NCI-H774 (cell line): Measurements from ENCODE around the gene TRAF4.
A peak's percentile ranks its signal among the peaks of the same experiment; 100 is the strongest.
"Not testable (repeated sequence)": the region's sequence is repeated elsewhere in the genome, so short reads cannot be mapped to it uniquely, and the experiment has no call there.

Experiments used
- DNase-seq: peaks from one replicate; lab custom pipeline; 2025; lab: John Stamatoyannopoulos, UW

The TRAF4 gene

DNA sequence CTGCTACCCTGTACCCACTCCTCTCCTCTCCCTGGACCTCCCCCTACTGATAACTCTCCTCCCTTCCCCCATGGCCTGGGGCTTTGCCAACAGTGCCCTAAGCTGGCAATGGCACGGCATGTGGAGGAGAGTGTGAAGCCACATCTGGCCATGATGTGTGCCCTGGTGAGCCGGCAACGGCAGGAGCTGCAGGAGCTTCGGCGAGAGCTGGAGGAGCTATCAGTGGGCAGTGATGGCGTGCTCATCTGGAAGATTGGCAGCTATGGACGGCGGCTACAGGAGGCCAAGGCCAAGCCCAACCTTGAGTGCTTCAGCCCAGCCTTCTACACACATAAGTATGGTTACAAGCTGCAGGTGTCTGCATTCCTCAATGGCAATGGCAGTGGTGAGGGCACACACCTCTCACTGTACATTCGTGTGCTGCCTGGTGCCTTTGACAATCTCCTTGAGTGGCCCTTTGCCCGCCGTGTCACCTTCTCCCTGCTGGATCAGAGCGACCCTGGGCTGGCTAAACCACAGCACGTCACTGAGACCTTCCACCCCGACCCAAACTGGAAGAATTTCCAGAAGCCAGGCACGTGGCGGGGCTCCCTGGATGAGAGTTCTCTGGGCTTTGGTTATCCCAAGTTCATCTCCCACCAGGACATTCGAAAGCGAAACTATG, 5.2 kb downstream of the TRAF4 start:
- no peak for DNase-seq

DNA sequence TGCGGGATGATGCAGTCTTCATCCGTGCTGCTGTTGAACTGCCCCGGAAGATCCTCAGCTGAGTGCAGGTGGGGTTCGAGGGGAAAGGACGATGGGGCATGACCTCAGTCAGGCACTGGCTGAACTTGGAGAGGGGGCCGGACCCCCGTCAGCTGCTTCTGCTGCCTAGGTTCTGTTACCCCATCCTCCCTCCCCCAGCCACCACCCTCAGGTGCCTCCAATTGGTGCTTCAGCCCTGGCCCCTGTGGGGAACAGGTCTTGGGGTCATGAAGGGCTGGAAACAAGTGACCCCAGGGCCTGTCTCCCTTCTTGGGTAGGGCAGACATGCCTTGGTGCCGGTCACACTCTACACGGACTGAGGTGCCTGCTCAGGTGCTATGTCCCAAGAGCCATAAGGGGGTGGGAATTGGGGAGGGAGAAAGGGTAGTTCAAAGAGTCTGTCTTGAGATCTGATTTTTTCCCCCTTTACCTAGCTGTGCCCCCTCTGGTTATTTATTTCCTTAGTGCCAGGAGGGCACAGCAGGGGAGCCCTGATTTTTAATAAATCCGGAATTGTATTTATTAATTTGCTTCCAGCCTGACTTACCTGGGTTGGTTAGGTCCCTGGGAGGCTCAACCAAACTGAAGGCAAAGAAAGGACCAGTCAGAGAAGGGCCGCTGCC, 5.8 kb downstream of the TRAF4 start:
- DNase-seq: no peak

DNA sequence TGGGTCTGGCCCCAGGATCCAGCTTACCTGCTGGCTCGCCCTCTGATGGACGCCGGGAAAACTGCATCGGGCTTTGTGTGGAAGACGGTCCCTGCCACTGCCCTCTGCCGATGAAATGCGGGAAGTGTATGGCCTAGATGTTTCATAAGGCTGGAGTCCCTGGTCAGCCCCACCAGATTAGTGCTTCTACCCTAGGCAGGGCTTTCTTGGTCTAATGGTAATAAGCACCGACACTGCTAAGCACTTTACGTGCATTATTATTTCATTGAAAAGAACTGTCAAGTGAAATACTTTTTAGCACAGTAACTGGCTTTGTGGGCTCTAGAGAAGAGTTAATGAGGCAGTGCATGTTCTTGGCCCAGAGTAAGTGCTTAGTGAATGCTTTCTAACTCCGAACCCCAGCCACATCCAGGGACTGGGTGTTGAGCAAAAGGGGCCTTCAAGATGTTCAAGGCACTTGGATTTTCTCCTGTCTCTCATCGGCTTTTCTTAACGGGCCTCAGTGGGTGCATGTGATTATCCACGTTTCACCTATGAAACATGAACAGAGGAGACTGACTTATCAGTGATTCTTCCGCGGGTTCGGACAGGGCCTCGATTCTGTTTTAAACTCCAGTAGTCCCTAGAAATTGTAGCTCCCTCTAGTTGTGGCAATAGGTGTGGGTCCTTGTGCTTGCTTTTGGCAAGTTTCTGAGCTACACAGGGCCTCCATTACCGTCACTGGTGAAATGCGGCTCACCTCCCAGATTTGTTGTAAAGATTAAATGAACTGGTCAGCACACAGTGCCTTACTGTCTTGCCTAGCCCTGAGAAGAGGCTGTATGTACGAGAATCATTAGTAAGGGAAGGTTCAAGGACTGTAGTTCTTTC, 6.6 kb downstream of the TRAF4 start:
- peak; percentile 87 for DNase-seq

DNA sequence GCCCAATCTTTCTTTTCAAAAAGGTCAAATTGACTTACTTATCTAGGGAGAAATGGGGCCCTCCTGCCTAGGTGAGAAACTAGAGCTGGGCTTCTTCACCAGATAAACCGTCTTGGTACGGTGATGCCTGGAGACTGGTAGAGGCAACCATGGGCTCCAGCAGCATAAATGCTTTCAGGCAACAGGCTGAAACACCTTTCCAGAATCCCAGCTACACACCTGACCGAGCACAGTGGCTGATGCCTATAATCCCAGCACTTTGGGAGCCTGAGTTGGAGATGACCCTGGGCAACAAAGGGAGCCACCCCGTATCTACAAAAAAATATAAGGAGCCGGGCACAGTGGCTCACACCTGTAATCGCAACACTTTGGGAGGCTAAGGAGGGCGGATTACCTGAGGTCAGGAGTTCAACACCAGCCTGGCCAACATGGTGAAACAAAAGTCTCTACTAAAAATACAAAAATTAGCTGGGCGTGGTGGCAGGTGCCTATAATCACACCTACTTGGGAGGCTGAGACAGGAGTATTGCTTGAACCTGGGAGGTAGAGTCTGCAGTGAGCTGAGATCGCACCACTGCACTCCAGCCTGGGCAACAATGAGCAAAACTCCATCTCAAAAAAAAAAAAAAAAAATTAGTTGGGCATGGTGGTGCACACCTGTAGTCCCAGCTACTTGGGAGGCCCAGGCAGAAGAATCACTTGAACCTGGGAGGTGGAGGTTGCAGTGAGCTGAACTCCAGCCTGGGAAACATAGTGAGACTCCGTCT, 8.0 kb downstream of the TRAF4 start:
- no peak for DNase-seq

DNA sequence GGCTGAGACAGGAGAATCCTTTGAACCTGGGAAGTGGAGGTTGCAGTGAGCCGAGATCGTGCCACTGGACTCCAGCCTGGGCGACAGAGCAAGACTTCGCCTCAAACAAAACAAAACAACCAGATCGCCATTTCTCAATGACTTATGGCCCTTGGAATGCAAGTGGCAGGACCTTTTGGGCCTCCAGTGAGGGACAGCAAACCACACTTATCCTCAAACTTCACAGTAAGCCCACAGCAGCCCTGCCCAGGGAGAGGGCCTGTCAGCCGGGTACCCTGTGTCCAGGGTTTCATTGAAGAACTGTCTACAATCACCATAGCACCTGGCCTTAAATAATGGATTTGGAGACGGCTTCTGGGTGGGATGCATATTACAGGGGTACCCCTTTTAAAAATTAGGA, 11.7 kb downstream of the TRAF4 start:
- DNase-seq: no peak

DNA sequence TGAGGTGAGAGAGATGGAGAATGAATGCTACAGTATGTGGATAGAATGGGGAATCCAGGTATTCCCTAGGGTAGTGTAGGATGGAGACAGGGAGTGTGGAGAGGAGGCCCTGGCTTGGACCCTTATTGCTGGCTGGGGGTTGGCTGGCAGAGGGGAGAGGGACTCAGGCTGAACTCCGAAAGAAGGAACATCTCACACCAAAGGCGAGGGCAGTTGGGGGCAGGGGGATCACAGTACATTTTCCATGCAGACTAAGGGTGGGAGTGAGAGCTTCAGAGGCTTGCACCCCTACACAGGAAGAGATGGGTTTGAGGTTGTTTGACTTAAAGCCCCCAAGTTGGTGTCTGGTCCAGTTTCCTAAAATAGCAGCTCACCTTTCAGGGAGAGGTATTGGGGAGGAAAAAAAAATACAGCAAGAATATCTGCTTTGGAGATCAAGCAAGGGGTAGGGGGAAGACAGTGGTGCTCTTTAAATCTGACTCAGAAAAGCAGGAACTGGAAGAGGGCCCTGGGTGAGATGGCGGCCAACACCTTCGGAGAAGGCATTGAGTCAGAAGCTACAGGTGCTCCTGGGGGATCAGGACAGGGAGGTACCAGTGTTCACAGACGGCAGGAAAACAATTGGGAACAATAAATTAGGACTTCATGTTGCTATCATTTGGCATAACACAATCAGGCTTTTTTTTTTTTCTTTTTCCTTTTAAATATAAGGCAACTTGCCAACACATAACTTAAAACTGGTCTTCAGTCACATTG, 12.4 kb downstream of the TRAF4 start:
- no peak for DNase-seq

DNA sequence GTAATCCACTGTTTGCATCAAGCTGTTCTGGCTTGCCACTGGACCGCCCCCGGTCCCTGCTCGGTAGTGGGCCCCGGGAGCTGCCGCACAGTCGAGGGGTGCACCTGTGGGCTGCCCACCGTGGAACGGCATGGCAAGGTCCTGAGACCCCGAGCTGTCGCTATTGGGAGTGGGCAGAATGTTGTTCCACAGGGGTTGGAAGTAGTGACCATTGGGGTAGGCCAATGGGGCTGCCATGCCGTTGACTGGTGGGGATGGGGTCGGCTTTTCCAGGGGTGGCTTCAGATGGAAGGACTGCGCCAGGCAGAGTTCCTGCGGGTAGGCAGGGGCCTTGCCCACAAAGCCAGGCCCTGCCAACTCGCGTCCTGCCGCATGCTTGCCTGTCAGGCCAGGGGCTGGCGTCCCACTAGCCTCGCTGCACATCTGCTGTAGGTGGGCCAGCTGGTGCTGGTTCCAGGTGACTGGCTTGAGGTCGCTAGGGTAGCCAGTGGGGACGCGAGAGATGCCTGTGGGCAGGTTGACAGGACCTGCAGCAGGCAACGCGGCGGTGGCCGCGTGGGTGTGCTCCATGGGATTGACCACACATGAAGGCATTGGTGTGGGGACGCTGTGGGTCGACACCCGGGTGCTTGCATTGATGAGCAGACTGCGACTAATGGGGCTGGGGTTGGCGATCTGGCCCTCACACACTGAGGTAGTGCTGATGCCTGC, 14.8 kb downstream of the TRAF4 start:
- DNase-seq: no peak

DNA sequence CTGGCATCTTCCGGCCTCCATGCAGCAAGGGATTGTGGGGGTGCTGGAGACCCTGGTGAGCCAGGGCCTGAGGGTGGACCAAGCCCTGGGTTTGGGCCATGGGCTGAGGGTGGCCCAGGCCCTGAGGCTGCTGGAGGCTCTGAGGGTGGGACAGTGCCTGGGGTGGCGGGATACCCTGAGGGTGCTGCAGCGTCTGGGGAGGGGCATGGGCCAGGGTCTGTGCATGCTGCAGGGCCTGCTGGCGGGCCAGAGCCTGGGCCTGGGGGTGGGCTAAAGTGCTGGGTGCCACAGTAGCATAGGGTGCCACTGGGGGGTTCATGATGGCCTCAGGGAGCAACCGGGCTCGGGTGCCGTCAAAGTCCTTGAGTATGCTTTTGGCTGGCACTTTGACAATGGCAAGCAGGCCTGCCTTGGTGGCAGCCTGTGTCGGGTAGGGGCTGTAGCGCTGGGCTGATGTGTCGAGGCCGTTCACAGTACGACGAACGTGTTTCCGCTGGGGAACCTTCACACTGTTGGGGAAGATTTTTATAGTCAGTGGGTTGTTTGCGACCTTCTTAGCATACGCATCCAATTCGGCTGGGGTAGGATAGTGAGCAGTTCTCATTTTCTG, 15.6 kb downstream of the TRAF4 start:
- no peak for DNase-seq

DNA sequence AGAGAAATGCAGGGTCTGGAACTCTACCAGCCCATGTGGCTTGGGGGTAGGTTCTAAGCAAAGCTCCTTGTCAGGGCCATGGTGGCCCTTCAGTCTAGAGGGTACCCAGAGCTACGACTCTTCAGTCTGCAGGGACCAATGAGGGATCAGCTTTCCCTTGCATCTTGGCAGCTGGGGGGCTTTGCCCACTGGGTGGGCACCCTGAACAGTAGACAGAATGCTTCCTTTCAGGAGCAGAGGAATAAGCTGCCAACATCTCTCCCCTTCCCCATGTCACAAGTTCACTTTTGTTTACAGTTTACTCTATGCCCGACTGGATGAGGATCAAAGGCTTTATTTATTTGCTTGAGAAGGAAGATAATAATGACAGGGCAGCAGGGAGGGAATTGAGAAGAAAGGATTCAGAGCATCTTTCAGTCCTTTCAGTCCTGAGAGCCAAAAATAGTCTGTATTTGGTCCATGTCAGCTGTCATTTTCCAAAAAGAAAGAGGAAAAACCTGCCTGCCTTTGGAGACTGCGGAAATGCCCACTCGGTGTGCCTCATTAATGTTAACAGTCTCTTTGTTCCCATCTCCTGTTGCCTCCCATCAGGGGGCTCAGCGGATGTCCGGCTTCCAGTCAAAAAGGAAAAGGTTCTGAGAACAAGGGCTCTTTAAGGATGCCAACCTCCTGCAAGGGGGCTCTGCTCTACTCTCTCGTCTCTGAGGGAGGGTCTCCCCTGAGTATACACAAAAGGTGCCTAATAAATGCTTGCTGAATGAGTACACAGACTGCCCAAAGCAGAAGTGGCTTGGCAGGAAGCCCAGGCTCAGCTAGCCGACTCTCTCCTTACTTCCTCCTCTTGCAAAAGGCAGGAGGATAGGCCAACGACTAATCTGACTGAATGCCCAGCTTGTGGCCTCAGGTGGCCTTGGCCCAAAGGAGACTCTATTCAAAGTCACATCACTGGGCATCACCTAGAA, 17.1 kb downstream of the TRAF4 start:
- DNase-seq: peak; percentile 61

DNA sequence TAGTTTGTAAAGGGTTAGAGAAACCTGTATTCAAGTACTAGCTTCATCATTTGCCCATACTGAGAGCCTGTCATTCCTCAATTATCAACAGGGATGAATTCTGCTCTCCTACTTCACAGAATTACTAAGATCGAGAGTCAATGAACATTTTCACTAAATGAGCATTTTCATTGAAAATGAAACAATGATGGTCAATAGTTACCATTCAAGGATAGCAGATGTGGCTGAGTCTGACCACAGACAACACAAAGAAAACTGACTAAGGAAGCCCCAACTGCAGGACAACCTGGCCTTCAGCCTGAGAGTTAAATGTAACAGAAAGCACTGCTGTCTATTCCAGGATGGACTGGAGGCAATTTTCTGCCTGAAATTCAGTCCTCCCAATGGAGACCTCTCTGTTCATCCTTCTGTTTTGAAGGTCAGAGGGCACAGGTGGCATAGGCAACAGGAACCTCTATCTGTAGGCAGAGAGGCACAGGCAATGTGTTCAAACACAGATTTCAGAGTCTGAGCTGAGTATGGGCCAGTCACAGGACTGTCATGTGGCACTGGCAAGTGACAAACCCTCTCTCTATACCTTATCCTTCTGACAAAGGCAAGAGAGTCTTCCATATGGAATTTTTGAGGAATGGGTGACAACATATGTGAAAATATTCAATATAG, 19.5 kb downstream of the TRAF4 start:
- no peak for DNase-seq

DNA sequence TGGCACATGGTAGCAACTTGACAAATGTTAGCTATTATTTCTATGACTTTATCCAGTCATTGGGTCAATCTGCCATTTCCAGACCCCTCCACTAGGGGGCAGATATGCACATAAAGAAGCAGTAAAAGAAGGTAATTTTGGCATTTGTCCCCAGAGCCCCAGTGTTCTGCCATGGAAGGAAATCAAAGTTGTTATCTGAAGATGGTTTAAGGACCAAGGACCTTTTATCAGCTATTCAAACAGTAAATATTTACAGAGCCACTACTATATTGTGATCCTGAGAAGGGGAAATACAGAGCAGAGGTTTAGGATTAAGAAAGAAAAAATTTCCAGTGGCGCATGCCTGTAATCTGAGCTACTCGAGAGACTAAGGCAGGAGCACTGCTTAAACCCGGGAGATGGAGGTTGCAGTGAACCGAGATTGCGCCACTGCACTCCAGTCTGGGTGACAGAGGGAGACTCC, 20.0 kb downstream of the TRAF4 start:
- DNase-seq: peak; percentile 69

DNA sequence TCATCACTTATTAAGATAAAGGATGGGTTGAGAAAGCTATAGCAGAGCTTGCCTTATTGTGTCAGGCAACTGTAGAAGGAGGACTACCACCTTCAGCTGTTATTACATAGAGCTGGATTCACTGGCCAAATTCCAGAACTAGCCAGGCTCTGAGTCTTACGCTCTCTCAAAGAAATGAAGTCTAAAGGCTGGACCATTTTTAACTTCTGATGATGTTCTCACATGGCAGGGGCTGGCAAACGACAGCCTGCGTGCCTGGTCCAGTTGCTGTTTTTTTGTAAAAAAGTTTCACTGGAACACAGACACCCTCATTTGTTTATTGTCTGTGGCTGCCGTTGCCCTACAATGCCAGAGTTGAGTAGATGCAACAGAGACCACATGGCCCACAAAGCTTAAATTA, 21.2 kb downstream of the TRAF4 start:
- DNase-seq: no peak

DNA sequence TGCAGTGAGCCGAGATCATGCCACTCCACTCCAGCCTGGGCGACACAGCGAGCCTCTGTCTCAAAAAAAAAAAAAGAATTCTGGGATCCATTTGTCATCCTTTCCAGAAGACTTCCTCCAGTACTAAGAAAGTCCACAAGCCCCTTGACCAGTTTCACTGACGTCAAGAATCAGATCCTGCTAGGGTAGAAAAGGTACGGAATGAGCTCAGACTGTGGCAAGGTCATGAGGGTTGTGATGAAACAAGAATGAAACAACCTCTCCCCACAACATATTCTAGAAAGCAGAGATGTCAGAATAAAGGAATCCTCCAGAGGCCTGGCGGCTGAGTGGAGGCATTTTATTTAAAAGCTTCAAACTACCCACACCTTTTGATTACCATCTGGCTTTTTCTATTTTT, 29.9 kb downstream of the TRAF4 start:
- no peak for DNase-seq

DNA sequence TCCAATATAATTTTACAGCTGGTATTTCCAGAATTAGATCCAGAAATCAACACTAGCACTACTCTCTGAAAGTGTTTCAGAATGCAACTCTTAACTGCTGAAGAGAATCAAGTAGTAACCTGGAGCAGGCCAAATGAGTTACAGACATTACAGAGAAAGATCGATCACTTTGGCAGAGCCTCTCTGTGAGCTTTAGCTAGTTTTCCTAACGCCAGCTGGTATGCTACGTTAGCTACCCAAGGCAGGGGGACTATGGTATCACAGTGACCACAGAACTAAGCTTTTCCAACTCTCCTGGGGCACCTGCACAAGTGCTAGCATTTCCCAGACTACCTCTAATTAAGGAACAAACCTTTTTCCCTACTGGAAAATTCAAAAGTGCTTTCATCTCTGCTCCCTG, 30.4 kb downstream of the TRAF4 start:
- DNase-seq: no peak

DNA sequence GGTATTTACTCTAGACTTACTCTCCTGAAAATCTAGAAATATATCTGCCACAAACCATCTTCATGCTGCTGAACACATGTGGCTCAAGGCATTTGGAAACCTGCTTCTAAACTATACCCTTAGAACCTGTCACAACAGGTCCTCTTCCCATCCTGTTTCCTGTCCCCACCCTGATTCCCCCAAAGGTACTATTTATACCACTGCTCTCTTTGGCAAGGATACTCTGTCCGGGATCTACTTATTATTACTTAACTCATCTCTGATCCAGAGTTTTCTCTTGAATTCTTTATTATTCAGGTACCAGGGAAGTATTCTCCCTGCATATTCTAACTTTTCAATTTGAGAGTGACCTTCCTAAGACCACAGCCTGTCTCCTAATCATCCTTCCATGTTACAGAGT, 33.4 kb downstream of the TRAF4 start:
- DNase-seq: no peak

DNA sequence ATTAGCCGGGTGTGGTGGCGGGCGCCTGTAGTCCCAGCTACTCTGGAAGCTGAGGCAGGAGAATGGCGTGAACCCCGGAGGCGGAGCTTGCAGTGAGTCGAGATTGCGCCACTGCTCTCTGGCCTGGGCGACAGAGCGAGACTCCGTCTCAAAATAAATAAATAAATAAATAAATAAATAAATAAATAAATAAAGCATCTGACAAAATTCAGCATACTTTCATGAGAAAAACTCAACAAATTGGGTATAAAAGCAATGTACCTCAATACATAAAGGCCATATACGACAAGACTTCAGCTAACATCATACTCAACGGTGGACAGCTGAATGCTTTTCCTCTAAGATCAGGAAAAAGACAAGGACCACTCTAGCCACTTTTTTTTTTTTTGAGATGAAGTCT, 35.8 kb downstream of the TRAF4 start:
- DNase-seq: not testable (repeated sequence)

DNA sequence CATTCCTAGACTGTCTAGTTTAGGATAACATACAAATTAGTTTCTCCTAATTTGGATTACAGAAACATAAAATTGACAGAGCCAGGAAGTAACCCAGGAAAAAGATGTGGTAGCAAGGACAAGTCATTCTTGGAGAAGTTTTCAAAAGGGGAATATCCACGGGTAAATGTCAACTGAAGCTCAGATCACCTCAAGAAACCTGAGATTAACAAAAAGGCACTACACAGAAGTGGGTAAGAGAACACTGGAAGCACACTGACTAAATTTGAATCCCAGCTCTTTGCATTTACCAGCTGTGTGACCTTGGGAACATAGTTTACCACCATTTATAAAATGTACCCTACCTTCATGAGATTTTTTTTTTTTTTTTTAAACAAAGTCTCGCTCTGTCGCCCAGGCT, 39.4 kb downstream of the TRAF4 start:
- DNase-seq: no peak

DNA sequence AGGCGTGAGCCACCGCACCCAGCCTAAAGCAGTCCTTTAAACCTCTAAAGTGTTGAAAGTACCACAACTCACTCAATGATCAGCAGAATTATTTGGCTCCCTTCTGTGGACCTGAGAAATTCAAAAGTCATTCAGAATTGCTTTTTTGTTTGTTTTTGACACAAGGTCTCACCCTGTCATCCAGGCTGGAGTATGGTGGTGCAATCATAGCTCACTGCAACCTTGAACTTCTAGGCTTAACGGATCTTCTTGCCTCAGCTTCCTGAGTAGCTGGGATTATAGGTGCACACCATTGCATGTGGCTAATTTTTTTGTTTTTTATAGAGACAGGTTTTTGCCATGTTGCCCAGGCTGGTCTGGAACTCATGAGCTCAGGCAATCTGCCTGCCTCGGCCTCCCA, 44.3 kb downstream of the TRAF4 start:
- no peak for DNase-seq
